ENCODE measurements around the gene SCFD1.

Gene SCFD1

GRCh38 chr14:30692669-30693068, 70.5 kb downstream of the SCFD1 start:
- no peaks in the 10 kb centered on the region for H3K9me2 ChIP-seq (replicated peaks; ENCODE audit: control insufficient read depth, low read length)
- no peaks in the 10 kb centered on the region for H3K4me1 ChIP-seq (ENCODE audit: control insufficient read depth, low read length)
- H3F3A ChIP-seq (ENCODE audit: control insufficient read depth, insufficient read depth), result no peaks in the 10 kb centered on the region
- H3K79me2 ChIP-seq (ENCODE audit: control insufficient read depth, low read length), result no peaks in the 10 kb centered on the region
- no peaks in the 10 kb centered on the region for H3K27me3 ChIP-seq (ENCODE audit: control insufficient read depth, low read length)
- TF ChIP-seq CTCF (IDR thresholded peaks at IDR 0.05; ENCODE audit: low read depth, low read length, poor library complexity, severe bottlenecking) (no peak), EZH2phosphoT487 (IDR thresholded peaks at IDR 0.05; ENCODE audit: borderline replicate concordance, low read length) (no peak)
- peaks cover 4% of the 10 kb centered on the region; the same call in 1 of the 2 replicates for H3K36me3 ChIP-seq (ENCODE audit: control insufficient read depth, low read length)
- no peaks in the 10 kb centered on the region for H3K9me3 ChIP-seq (ENCODE audit: control insufficient read depth, insufficient read depth, low read length)
- no peaks in the 10 kb centered on the region for H4K20me1 ChIP-seq (ENCODE audit: control insufficient read depth, insufficient read depth, low read depth, low read length)
- no peak overlapping the region for H3K4me2 ChIP-seq (ENCODE audit: low read length)
- no peak overlapping the region for H3K27ac ChIP-seq (ENCODE audit: low read depth, low read length)
- no peak overlapping the region for H3K4me3 ChIP-seq (ENCODE audit: low read length)

- Histone ChIP-seq H3K9me3 (ENCODE audit: control insufficient read depth, insufficient read depth, low read length) (no peaks in the 10 kb centered on the region), H3K9me2 (replicated peaks; ENCODE audit: control insufficient read depth, low read length) (no peaks in the 10 kb centered on the region), H3K4me2 (ENCODE audit: low read length) (no peak overlapping the region), H3K27ac (ENCODE audit: low read depth, low read length) (no peak overlapping the region), H4K20me1 (ENCODE audit: control insufficient read depth, insufficient read depth, low read depth, low read length) (no peaks in the 10 kb centered on the region), H3K36me3 (ENCODE audit: control insufficient read depth, low read length) (peaks cover 27% of the 10 kb centered on the region), H3K79me2 (ENCODE audit: control insufficient read depth, low read length) (no peaks in the 10 kb centered on the region), H3K27me3 (ENCODE audit: control insufficient read depth, low read length) (no peaks in the 10 kb centered on the region), H3K4me1 (ENCODE audit: control insufficient read depth, low read length) (no peaks in the 10 kb centered on the region), H3F3A (ENCODE audit: control insufficient read depth, insufficient read depth) (no peaks in the 10 kb centered on the region), H3K4me3 (ENCODE audit: low read length) (no peak overlapping the region)
- TF ChIP-seq EZH2phosphoT487 (IDR thresholded peaks at IDR 0.05; ENCODE audit: borderline replicate concordance, low read length) (no peak), CTCF (IDR thresholded peaks at IDR 0.05; ENCODE audit: low read depth, low read length, poor library complexity, severe bottlenecking) (no peak)
Measured at GRCh38 chr14:30698463-30698862, 76.3 kb downstream of the SCFD1 start.

- Histone ChIP-seq H3K79me2 (ENCODE audit: control insufficient read depth, low read length) (no peaks in the 10 kb centered on the region), H3K4me2 (ENCODE audit: low read length) (no peak overlapping the region), H4K20me1 (ENCODE audit: control insufficient read depth, insufficient read depth, low read depth, low read length) (no peaks in the 10 kb centered on the region), H3K9me3 (ENCODE audit: control insufficient read depth, insufficient read depth, low read length) (no peaks in the 10 kb centered on the region), H3F3A (ENCODE audit: control insufficient read depth, insufficient read depth) (no peaks in the 10 kb centered on the region), H3K9me2 (replicated peaks; ENCODE audit: control insufficient read depth, low read length) (no peaks in the 10 kb centered on the region), H3K27ac (ENCODE audit: low read depth, low read length) (no peak overlapping the region), H3K4me1 (ENCODE audit: control insufficient read depth, low read length) (no peaks in the 10 kb centered on the region), H3K27me3 (ENCODE audit: control insufficient read depth, low read length) (no peaks in the 10 kb centered on the region), H3K36me3 (ENCODE audit: control insufficient read depth, low read length) (peaks cover 28% of the 10 kb centered on the region), H3K4me3 (ENCODE audit: low read length) (no peak overlapping the region)
- TF ChIP-seq EZH2phosphoT487 (IDR thresholded peaks at IDR 0.05; ENCODE audit: borderline replicate concordance, low read length) (no peak), CTCF (IDR thresholded peaks at IDR 0.05; ENCODE audit: low read depth, low read length, poor library complexity, severe bottlenecking) (no peak)
Measured at GRCh38 chr14:30706704-30707103, 84.6 kb downstream of the SCFD1 start.

- Histone ChIP-seq H3K36me3 (ENCODE audit: control insufficient read depth, low read length) (peaks cover 17% of the 10 kb centered on the region), H3K79me2 (ENCODE audit: control insufficient read depth, low read length) (no peaks in the 10 kb centered on the region), H3K9me2 (replicated peaks; ENCODE audit: control insufficient read depth, low read length) (no peaks in the 10 kb centered on the region), H3K9me3 (ENCODE audit: control insufficient read depth, insufficient read depth, low read length) (no peaks in the 10 kb centered on the region), H3K27me3 (ENCODE audit: control insufficient read depth, low read length) (no peaks in the 10 kb centered on the region), H3K4me2 (ENCODE audit: low read length) (no peak overlapping the region), H4K20me1 (ENCODE audit: control insufficient read depth, insufficient read depth, low read depth, low read length) (no peaks in the 10 kb centered on the region), H3K4me3 (ENCODE audit: low read length) (no peak overlapping the region), H3K27ac (ENCODE audit: low read depth, low read length) (no peak overlapping the region), H3K4me1 (ENCODE audit: control insufficient read depth, low read length) (no peaks in the 10 kb centered on the region), H3F3A (ENCODE audit: control insufficient read depth, insufficient read depth) (no peaks in the 10 kb centered on the region)
- TF ChIP-seq EZH2phosphoT487 (IDR thresholded peaks at IDR 0.05; ENCODE audit: borderline replicate concordance, low read length) (no peak), CTCF (IDR thresholded peaks at IDR 0.05; ENCODE audit: low read depth, low read length, poor library complexity, severe bottlenecking) (no peak)
Measured at GRCh38 chr14:30708157-30708556, 86.0 kb downstream of the SCFD1 start.

Data from DOHH2 (cell line).